Kasumi-1 (cell line): Measurements from ENCODE around the gene ABHD11.
"Not testable (repeated sequence)": the region's sequence is repeated elsewhere in the genome, so short reads cannot be mapped to it uniquely, and the experiment has no call there.

ENCODE experiments used
- DNase-seq, 2 experiments: peaks; one replicate each; lab custom pipeline; 2025; lab: John Stamatoyannopoulos, UW

ABHD11 gene, protein sequence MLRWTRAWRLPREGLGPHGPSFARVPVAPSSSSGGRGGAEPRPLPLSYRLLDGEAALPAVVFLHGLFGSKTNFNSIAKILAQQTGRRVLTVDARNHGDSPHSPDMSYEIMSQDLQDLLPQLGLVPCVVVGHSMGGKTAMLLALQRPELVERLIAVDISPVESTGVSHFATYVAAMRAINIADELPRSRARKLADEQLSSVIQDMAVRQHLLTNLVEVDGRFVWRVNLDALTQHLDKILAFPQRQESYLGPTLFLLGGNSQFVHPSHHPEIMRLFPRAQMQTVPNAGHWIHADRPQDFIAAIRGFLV

DNA sequence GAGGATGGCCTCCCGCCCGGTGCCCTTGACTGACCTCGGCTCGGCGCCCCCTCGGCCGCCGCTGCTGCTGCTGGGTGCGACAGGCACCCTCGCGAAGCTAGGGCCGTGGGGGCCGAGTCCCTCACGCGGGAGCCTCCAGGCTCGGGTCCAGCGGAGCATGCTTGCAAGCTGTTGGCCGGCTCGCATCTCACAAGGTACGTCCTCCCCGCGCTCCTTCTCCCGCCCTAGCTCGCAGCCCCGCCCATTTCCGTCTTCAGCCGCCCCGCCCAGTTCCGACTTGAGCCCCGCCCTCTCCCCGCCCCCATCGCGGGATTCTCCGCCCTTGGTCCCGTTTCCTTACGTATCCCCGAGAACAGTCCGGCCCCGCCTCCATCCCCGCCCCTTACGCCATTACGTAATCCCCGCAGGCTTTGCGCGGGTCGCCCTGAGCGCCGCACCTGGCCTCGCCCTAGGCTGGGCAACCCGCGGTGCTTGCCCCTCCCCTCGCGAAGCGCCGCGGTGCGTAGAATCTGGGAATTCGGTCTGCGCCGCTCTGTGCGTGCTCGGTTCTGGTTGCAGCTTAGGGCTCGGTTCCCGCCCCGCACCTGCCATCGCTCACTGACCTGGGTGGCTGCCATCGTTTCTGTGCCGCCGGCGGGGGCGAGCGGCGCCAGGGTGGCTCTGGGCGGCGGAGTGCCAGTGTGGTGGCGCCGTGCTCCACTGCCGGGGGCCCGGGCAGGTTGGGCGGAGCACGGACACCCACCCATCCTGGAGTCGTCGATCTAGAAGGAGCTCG, at the start of gene ABHD11:
Gene ABHD11 (minus strand): TSS at position 191 of the 775 bp plus-strand sequence. CDS start 32 bp downstream, at position 159.
- DNase-seq, result peak; percentile 87 to 90

DNA sequence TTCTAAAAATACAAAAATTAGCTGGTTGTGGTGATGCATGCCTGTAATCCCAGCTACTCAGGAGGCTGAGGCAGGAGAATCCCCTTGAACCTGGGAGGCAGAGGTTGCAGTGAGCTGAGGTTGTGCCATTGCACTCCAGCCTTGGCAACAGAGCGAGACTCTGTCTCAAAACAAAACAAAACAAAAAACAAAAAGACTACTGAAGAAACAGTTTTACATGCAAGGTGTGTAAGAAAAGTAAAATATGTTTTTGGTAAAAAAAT, 49.1 kb upstream of the ABHD11 start:
- DNase-seq, result not testable (repeated sequence)

DNA sequence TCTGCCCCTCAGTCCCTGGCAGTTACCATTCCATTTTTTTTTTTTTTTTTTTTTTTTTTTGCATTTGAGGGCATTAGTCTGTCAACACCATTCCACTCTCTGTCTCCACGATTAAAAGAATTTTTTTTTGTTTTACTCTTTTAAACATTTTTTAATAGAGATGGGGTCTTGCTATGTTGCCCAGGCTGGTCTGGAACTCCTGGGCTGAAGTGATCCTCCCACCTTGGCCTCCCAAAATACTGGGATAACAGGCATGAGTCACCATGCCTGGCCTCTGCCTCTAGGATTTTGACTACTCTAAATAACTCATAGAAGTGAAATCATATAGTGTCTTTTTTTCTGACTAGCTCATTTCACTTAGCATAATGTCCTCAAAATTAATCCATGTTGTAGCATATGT, 48.0 kb upstream of the ABHD11 start:
- DNase-seq, result no peak

DNA sequence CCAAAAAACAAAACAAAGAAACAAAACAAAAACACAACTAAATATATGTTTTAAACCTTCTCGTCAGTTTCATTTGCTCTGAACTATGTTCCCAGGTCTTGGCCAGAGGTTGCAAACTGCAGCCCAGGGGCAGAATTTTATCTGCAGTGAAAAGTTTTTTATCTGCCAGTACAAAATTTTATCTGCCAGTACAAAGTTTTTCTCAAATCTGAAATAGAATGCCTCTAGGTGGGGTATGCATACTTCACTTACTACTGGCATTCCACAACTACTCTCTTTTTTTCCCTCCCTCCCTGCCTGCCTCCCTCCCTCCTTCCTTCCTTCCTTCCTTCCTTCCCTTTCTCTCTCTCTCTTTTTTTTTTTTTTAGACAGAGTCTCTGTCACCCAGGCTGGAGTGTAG, 40.9 kb upstream of the ABHD11 start:
- DNase-seq, result no peak

DNA sequence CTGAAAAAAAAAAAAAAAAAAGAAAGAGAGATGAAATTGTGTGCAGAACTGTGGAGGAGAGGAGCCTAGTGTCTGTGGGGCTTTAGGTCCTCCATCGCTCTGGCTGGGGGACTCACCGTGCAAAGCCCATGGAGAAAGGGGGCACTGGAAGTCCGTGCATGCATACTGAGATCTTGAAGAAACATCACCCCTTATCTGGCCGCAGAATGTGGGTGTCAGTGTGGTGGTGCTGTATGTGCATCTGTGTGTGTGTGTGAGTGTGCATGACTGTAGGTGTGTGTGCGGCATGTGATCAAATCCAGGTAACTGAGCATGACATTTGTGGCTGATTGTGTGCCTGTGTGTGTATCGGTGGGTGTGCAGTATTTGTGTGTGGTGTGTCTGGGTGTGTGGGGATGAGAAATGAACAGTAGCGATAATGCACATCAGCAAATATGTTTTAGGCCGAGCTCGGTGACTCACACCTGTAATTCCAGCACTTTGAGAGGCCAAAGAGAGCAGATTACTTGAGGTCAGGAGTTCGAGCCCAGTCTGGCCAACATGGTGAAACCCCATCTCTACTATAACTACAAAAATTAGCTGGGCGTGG, 40.3 kb upstream of the ABHD11 start:
- no peak for DNase-seq

DNA sequence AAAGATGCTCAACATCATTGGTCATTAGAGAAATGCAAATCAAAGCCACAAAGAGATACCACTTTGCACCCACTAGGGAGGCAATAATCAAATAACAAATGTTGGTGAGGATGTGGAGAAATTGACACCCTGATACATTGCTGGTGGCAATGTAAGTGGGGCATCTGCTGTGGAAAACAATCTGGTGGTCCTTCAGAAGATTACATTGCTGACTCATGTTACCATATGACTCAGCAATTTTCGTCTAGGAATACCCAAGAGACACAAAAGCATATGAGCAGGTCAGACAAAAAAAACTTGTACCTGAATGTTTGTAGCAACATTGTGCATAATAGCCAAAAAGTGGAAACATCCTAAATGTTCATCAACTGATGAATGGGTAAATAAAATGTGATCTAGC, 36.3 kb upstream of the ABHD11 start:
- no peak for DNase-seq

DNA sequence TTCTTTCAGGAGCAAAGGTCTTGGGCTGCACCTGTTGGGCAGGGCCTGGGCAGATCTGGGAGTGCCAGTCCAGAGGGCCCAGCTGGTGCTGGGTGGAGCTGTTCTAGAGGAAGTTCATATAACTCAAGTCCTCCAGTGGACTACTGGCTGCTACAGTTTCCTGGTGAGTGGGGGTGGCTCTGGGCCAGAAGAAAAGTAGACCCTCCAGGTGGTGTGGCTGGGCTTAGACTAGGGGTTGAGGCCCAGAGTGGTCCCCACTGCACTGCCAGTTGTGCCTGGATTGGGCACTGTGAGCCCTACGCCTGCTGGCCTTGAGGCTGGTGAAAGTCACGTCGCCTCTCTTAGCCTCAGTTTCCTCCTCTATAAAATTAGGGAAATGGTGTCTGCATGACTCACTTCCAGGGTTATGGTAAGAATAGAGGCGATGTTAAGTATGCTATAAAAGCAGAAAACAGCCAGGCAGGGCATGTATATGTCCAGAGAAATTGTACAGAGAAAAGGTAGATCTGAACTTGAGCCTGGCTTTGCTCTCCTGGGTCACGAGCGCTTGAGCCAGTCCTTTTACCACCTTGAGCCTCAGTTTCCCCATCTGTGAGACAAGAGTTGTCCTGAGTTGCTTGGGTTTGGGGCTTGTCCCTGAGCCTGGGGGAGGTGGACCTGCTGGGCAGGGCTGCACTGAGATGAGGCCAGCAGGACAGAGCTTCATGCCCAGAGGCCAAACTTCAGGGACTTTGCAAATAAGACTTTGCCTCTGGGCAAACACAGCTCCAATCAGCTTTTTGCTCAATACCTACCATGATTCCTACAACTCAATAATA, 35.3 kb upstream of the ABHD11 start:
- no peak for DNase-seq

DNA sequence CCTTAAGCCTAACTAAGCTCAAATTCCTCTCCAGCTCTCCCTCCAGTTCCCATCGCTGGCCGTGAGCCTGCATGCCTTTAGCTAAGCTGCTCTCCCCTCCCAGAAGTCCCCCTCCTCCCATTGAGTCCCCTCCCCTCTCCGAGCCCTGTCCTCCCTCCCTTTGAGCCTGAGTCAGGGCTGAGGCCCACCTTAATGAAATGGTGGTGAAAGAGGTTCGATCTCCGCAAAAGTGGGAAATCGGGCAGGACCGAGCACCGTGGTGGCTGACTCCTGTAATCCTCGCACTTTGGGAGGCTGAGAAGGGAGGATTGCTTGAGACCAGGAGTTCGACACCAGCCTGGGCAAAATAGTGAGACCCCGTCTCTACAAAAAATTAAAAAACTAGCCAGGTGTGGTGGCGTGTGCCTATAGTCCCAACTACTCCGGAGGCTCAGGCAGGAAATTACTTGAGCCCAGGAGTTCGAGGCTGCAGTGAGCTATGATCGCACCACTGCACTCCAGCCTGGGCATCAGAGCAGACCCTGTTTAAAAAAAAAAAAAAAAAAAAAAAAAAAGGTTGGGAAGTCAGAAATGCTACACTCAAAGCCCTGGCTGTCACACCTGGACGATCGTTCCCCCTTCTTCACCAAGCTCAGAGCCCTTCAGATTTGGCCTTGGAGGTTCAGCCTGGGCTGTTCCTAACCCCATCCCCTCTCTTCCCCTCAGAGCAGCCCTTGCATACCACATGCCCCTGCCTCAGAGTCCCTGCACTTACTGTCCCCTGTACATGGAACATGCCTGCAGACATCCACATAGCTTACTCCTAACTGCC, 32.5 kb upstream of the ABHD11 start:
- DNase-seq, result no peak

DNA sequence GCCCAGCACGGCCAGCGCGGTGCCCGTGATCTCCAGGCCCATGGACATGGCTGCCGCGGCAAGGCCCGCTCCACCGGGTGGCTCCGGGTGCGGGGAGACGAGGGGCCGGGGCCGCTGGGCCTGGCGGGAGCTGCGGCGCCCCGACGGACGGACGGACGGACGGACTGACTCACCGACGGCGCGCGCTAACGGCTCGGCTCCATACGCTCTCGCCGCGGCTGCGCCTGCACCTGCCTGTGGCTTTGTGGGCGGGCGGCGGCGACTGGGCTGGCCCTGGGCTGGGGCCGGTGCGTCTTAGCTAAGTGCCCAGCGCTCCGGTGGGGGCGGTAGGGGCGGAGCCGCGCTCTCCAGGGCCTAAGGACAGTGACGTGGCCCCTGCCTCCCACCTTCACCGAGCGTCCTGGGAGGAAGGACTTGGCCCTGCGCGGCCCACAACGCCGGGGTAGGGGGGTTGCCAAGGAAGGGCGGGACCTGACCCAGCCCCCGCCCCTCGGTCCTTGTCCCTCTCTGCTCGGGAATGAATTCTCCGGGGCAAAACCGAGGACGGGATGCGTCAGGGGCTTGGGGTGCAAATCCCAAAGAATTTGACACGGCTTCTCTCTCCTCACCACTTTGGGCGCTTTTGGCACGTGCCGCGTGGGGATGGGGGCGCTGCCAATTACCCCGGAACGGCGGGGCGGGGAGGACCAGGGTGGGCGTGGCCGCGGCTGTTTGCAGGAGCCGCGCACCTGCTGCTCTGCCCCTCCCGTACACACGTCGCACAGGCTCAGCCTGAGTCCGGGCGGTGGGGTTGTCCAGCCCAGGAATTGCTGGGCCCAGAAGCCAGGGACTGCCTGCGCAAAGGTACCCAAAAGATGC, 31.6 kb upstream of the ABHD11 start, which contains the start of gene CLDN3:
Gene CLDN3 (minus strand): TSS at position 269 of the 858 bp plus-strand sequence. CDS start 221 bp downstream, at position 48.
- no peak for DNase-seq

DNA sequence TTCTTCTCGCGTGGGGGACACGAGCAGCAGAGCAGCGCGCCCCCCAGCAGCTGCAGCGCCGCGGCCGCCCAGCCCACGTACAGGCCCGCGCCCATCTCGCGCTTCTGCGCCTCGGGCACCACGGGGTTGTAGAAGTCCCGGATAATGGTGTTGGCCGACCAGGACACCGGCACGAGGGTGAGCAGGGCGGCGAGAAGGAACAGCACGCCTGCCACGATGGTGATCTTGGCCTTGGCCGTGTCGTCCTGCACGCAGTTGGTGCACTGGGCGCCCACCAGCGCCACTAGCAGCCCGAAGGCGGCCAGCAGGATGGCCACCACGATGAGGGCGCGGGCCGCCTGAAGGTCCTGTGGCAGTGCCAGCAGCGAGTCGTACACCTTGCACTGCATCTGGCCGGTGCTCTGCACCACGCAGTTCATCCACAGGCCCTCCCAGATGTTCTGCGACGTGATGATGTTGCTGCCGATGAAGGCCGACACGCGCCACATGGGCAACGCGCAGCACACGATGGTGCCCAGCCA, 30.9 kb upstream of the ABHD11 start:
- no peak for DNase-seq

DNA sequence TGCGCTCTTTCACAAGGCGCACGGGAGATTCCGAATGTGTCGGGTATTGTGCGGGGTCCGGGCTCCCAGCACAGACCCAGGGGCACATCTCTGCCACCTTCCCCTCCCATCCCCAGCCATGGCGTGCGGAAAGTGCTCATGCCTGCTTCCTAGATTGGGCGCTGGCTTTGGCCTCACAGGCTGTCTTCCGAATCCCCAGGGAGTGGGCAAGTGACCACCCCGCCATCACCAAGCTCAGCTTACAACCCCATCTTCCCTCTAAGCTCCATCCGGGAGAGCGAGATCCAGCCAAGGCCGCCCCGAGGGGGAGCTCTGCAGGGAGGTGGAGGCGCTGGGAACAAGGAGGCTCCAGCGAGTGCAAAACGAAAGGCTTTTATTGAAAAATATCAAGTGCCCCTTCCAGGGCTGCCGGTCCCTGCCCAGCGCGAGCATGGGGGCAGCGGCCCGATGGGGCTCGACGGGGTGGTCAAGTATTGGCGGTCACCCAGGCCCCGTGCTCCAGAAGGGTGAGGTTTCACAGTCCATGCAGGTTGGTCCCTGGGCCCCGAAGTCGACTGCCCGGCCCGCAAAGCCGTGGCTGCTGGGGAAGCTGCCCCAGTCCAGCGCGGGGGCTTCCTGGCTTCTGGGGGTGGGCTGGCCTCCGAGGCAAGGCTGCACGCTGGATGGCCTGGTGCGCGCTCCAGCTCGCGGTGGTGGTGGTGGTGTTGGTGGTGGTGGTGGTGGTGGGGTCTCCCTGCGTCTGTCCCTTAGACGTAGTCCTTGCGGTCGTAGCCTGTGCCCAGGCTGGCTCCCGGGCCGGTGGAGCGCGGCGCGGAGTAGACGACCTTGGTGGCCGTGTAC, 30.3 kb upstream of the ABHD11 start:
- DNase-seq, result no peak

DNA sequence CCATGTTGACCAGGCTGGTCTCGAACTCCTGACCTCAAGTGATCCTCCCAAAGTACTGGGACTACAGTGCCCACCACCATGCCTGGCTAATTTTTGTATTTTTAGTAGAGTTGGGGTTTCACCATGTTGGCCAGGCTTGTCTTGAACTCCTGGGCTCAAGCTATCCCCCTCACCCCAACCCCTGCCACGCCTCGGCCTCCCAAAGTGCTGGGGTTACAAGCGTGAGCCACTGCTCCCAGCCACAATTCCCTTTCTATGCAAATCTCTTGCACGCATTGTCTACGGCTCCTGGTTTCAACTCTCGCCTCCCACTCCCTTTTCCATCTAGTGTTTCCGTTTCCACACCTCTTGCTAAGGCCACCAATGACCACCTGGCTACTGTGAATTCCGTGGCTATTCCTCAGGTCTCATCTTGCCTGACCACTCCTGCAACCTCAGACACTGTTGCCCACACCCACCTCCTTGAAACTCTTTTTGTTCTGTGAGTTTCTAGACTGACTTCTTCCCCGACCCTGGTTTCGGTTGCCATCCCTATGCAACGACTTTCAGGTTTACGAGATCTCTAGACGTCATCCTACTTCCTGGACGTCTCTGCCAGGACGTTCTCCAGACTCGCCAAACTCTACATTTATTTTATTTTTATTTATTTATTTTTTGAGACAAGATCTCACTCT, 28.1 kb upstream of the ABHD11 start:
- no peak for DNase-seq

DNA sequence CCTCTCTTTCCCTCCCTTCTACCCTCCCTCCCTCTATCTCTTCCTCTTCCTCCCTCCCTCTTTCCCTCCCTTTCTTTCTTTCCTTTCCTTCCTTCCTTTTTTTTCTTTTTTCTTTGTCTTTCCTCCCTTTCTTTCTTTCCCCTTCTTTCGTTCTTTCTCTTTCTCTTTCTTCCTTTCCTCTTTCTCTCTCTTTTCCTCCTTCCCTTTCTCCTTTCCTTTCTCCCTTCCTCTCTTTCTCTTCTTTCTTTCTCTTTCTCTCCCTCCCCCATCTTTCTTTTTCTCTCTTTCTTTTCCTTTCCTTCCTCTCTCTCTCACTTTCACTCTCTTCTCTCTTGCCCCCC, 24.0 kb upstream of the ABHD11 start:
- DNase-seq, result no peak

DNA sequence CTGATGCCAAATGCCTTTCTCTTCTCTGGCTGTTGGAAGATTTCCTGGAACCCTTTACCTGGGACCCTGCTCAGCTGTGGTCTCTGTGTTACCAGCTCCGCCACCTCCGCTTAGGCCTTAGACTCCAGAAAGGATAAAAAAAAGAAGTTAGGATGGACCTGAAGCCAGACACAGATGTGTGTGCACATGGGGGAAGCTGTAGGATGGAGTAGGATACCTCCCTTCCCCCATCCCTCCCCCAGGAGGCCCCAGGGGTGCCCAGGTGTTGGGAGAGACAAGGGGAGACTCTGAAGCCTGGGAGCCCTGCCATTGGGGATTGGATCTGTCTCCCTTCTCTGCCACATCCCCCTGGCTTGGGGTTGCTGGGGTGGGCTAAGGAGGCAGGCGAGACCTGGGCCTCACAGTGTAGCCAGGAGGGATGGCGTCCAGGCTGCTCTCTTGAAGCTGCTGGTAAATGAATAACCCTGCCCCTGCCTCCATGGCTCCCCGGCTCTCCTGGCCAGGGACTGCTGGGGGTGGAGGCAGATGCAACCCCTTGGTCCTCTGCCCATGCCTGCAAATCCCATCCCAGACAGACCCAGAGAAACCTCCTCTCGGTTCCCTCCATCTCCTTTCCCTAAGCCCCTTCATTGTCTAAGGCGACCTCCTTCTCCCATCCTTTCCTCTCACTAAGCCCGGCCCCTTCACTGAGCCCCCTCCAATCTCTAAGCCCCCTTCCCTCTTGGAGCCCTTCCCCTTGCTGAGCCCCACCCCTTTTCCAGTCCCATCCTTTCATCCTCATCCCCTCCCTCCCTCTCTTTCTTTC, 23.5 kb upstream of the ABHD11 start:
- no peak for DNase-seq

DNA sequence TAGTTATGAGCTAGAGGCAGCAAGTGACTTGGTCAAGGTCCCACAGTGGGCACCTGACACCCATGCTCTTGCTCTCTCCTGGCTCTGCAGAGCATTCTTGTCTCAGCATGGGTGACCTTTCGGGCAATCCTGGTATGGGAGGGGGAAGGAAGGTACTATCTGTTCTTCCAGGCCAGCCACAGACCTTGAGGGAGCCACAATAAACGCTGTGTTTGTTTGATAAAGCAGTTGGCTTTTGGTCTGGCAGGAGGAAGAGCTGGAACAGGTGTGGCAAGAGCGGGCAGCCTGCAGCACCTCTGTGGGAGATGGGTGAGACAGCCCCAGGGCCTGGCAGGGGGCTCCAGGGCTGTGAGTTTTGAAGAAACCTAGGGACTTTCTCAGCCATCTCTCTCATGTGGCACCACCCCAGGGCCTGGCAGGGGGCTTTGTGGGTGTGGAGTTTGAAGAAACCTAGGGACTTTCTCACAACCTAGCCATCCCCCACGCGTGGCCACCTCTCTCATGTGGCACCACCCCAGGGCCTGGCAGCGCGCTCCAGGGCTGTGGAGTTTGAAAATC, 20.1 kb upstream of the ABHD11 start:
- no peak for DNase-seq

DNA sequence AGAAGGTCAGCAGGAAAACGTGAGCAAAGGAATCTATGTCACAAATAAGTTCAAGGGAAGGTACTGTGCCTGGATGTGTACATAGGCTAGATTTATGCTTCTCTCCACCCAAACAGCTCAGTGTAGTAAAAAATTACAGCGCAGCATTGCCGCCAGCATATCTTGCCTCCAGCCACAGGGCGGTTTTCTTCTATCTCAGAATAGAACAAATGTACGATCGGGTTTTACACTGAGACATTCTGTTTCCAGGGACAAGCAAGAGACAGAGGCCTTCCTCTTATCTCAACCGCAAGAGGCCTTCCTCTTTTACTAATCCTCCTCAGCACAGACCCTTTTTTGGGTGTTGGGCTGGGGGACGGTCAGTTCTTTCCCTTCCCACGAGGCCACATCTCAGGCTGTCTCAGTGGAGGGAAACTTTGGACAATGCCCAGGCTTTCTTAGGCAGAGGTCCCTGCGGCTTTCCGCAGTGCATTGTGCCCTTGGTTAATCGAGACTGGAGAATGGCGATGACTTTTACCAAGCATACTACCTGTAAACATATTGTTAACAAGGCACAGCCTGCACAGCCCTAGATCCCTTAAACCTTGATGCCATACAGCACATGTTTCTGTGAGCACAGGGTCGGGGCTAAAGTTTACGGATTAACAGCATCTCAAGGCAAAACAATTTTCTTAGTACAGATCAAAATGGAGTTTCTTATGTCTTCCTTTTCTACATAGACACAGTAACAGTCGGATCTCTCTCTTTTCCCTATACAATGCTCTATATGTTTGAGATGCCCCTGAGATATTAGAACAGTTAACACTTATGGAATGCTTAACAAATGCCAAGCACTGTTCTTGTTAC, 11.6 kb upstream of the ABHD11 start:
- DNase-seq, result peak; percentile 89 to 91

DNA sequence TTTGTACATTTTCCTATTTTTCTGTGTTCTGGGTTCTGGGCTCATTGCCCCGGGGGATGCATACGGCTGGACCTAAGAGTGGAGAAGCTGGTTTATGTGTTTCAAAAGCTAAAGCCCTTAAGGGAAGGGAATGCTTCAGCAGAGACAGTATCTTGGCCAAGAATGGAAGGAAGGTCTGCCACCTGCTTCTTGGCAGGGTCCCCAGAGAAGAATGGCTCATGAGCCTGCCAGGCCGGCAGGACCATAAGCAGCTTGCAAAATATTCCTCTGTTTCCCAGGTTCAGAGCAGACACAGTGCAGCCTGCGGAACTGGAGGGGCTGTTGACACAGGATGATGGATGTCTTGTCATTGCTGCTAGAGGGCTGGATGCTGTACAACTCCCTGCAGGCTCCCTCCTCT, 7.8 kb upstream of the ABHD11 start:
- DNase-seq, result no peak
